GM12875 (cell line): ENCODE data around the gene NDFIP1.

ENCODE experiments used
- H3K4me3 ChIP-seq: one replicate; pipeline ENCODE4 v1.5.1; 2011; ENCODE audit warnings: low read depth, low read length, control low read depth
- CTCF ChIP-seq: IDR thresholded peaks from 2 replicates; pipeline ENCODE4 v1.5.1; 2011; ENCODE audit warnings: low read depth, mild to moderate bottlenecking, control low read depth, inconsistent platforms, low read length, moderate library complexity, borderline replicate concordance; ENCODE audit not compliant: insufficient read depth

Gene NDFIP1

GRCh38 chr5:142179776-142180387 is 71.3 kb downstream of the NDFIP1 start:
- no peak for TF ChIP-seq CTCF
- no peak overlapping the region for H3K4me3 ChIP-seq

- TF ChIP-seq CTCF, result no peak
- no peak overlapping the region for H3K4me3 ChIP-seq
These were observed 72.5 kb downstream of the NDFIP1 start for GRCh38 chr5:142181096-142181495.

- H3K4me3 ChIP-seq, result no peak overlapping the region
- TF ChIP-seq CTCF, result no peak
These were observed 73.1 kb downstream of the NDFIP1 start for GRCh38 chr5:142181547-142182163.

GRCh38 chr5:142182840-142183239 is 74.3 kb downstream of the NDFIP1 start:
- TF ChIP-seq CTCF, result no peak
- no peak overlapping the region for H3K4me3 ChIP-seq

GRCh38 chr5:142183561-142183960 is 75.0 kb downstream of the NDFIP1 start:
- no peak for TF ChIP-seq CTCF
- H3K4me3 ChIP-seq, result no peak overlapping the region

- no peak overlapping the region for H3K4me3 ChIP-seq
- no peak for TF ChIP-seq CTCF
These were observed 76.4 kb downstream of the NDFIP1 start for GRCh38 chr5:142184988-142185387.

- no peak for TF ChIP-seq CTCF
- no peak overlapping the region for H3K4me3 ChIP-seq
These were observed 77.9 kb downstream of the NDFIP1 start for GRCh38 chr5:142186514-142186856.
